ENCODE data around the gene ZNF112.

GRCh38 chr19:44315883-44316282 is 40.6 kb downstream of the ZNF112 start:
- TF ChIP-seq SP1 (IDR thresholded peaks at IDR 0.05) (no peak), BHLHE40 (IDR thresholded peaks at IDR 0.05; ENCODE audit: borderline replicate concordance) (no peak), NFRKB (IDR thresholded peaks at IDR 0.05) (no peak), LEF1 (IDR thresholded peaks at IDR 0.05; ENCODE audit: borderline replicate concordance) (no peak), TARDBP (IDR thresholded peaks at IDR 0.05) (no peak), HDGF (IDR thresholded peaks at IDR 0.05; ENCODE audit: borderline replicate concordance) (no peak), ARNT (IDR thresholded peaks at IDR 0.05) (no peak)
